ENCODE measurements around the gene DYNLT5.
A peak's percentile ranks its signal among the peaks of the same experiment; 100 is the strongest.
"Not testable (repeated sequence)": the region's sequence is repeated elsewhere in the genome, so short reads cannot be mapped to it uniquely, and the experiment has no call there.

Gene DYNLT5

DNA sequence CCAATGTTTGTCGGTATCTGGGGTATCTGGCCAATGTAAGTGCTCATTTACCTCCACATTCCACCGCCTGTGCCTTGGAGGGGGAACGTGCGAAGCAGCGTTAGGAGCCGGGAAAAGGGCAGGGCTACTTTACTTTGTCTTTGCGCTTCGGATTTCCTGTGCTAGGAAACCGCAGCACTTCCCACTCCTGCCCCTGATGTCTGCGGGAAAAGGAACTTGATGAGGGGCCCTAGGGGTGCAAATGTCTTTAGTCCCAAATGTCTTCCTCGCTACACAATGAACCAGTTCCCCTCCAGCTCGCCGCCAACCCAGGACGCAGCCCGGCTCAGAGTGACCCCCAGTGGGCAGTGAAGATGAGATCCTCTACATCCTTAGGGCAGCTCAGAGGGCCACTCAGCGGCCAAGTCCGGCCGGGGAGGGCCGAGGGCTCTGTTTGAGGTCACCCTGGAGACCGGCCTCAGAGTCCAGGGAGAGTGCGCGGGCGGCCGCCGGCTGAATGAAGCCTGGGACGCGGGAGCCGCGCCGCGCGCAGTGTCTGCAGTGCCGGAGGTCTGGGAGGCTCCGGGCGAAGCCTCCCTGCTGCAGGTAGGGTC, at the start of gene DYNLT5:
Gene DYNLT5 (plus strand): TSS at position 460 of the 593 bp plus-strand sequence. CDS start 2,200 bp downstream, outside the sequence.
- H3K36me3 ChIP-seq (ENCODE audit: insufficient read depth, low read length), result no peaks in the 10 kb centered on the region
- H3K4me1 ChIP-seq (ENCODE audit: insufficient read depth, low read length), result no peaks in the 10 kb centered on the region
- H3K9ac ChIP-seq (ENCODE audit: low read depth, low read length), result peak within 1 kb of the TSS; percentile 68; the same call in 1 of the 2 replicates
- no peaks in the 10 kb centered on the region for H3K9me3 ChIP-seq (ENCODE audit: control insufficient read depth, insufficient read depth, low read length)

DNA sequence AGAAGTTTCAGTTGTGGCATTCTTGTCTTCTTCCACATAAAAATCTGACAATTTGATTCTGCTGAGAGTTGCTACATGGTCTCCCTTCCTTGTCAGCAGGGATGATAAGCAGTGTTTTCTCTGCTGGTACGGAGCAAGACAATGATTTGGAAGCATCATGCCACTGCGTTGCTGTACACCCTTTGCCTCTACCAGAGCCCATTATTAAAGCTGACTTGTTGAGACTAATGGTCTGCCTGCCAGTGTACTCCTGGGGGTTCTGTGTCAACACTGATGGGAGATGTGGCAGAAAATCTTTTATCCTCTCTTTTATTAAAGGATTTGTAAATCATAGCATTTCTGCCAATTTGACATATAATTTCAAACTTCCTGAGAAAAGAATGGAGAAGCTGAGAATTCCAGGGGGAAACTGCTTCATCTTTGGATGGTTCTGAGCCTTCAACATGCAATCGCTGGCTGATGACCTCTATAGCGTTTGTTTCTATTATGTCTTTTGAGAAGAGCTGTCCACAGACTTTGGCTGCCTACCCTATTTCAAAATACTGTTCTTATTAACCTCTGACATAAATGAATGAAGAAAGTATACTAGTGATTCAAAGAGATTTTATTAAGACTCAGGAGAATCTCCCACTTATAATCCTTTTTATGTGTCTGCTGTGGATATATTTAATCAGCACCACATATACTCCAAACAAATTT, 47.9 kb upstream of the DYNLT5 start:
- Histone ChIP-seq H3K9ac (ENCODE audit: low read depth, low read length) (no peak overlapping the region), H3K9me3 (ENCODE audit: control insufficient read depth, insufficient read depth, low read length) (no peaks in the 10 kb centered on the region), H3K4me1 (ENCODE audit: insufficient read depth, low read length) (no peaks in the 10 kb centered on the region), H3K36me3 (ENCODE audit: insufficient read depth, low read length) (no peaks in the 10 kb centered on the region)

DNA sequence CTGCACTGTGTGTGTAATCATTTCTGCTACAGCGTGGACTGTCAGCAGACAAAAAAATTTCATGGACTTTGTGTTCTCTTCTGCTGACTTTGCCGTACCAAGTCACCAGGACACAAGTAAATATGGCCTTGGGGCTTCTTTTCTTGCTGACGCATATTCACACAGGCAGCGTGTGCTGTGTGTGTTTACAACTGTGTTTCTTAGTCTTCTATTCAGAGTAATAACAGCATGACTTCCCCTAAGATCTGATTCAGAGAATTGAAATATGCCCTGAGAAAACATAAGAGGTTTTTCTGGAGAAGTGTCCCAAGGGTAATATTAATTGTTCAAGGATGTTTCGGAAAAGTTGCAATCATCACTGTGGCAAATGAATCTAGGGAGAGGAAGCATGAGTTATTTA, 47.1 kb upstream of the DYNLT5 start:
- H3K9ac ChIP-seq (ENCODE audit: low read depth, low read length), result no peak overlapping the region
- no peaks in the 10 kb centered on the region for H3K4me1 ChIP-seq (ENCODE audit: insufficient read depth, low read length)
- H3K9me3 ChIP-seq (ENCODE audit: control insufficient read depth, insufficient read depth, low read length), result no peaks in the 10 kb centered on the region
- H3K36me3 ChIP-seq (ENCODE audit: insufficient read depth, low read length), result no peaks in the 10 kb centered on the region

DNA sequence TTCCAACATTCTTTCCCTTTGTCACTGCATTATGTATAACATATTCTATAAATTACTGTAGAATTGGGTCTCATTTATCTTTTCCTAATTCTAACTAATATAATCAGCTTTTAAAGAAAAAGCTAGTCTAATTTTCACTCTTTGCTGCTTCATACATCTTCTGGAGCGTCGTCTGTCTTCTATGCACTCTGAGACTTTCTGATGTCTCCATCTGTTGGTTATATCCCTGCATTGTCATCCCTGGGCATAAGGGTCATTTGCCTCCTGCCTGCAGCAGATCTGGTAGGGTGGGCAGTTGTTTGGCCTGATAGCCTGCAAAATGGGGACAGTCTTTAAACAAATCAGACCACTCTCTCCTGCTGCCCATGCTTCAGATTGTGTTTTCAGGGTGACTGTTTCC, 40.8 kb upstream of the DYNLT5 start:
- 0 out of 2 replicates have a peak, but pooled peaks cover 3% of the 10 kb centered on the region for H3K4me1 ChIP-seq (ENCODE audit: insufficient read depth, low read length)
- no peak overlapping the region for H3K9ac ChIP-seq (ENCODE audit: low read depth, low read length)
- H3K9me3 ChIP-seq (ENCODE audit: control insufficient read depth, insufficient read depth, low read length), result no peaks in the 10 kb centered on the region
- H3K36me3 ChIP-seq (ENCODE audit: insufficient read depth, low read length), result no peaks in the 10 kb centered on the region

DNA sequence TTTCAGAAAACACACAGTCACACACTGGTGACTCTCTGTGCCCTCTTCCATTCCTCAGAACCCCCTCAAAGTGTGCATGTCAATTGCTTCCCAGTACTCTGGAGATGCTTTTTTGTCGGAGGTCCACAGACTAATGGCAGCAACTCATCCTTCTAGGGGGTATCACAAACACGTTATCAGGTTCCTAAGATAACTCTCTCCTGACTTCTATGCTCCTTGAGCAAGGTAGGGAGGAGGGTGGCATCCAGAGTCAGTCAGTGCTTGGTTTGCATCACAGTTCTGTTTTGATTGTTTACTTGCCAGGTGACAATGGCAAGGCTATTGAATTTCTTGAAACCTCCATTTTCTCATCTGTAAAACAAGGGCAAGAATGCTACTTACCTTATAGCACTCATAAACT, 39.4 kb upstream of the DYNLT5 start:
- no peaks in the 10 kb centered on the region for H3K9me3 ChIP-seq (ENCODE audit: control insufficient read depth, insufficient read depth, low read length)

DNA sequence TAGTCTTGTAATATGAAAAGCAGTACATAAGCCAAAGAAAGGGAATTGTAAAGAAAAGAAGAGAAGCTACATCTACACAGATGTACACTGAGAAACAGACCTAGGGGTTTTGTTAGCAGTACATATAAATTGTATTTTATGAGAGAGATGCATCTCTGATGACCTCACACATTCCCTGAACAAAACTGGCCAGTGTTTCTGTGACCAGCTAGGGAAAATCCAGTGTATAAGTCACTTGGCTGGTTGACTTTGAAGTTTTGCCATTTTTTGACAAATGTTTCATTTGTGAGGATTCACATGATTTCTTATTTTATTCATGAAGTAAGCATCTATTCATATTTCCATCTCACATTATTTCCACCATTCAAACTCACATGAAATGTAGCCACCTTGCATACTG, 28.3 kb upstream of the DYNLT5 start:
- Histone ChIP-seq H3K36me3 (ENCODE audit: insufficient read depth, low read length) (no peaks in the 10 kb centered on the region), H3K9ac (ENCODE audit: low read depth, low read length) (no peak overlapping the region), H3K9me3 (ENCODE audit: control insufficient read depth, insufficient read depth, low read length) (no peaks in the 10 kb centered on the region), H3K4me1 (ENCODE audit: insufficient read depth, low read length) (no peaks in the 10 kb centered on the region)

More for the DNA sequence above, 39.4 kb upstream of the DYNLT5 start:
- no peak overlapping the region for H3K9ac ChIP-seq (ENCODE audit: low read depth, low read length)
- H3K4me1 ChIP-seq (ENCODE audit: insufficient read depth, low read length), result 0 out of 2 replicates have a peak, but pooled peaks cover 3% of the 10 kb centered on the region
- H3K36me3 ChIP-seq (ENCODE audit: insufficient read depth, low read length), result no peaks in the 10 kb centered on the region

DNA sequence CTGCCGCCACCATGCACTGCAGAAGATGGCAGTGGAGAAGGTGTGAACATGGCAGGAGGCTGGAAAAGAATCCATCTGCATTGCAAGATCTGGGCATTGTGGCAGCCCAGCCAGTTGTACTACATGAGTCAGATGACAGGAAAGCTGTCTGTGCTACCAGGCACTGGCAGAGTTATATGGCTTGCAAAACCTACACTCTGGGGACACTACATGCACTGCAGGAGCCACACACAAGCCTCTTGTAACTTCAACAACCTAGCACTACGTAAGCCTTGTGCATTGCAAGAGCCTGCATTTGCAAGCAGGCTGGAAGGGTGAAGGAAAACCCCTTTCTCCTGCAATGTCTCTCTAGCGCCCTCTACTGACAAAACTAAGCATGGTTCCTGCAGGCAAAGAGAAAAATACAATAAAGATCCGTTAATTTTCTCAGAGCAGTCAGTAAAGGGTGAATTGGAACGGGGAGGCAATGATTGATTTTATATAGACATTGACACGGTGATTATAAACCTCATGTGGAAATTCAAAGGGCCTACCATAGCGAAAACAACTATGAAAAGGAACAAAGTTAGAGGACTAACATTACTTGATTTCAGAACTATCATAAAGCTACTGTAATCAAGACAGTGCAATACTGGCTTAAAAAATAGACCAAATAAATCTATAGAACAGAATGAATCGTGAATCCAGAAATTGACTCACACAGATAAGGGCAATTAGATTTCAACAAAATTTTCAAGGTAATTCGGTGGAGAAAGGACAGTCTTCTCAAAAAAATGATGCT, 26.2 kb upstream of the DYNLT5 start:
- Histone ChIP-seq H3K9ac (ENCODE audit: low read depth, low read length) (no peak overlapping the region), H3K9me3 (ENCODE audit: control insufficient read depth, insufficient read depth, low read length) (no peaks in the 10 kb centered on the region), H3K36me3 (ENCODE audit: insufficient read depth, low read length) (no peaks in the 10 kb centered on the region), H3K4me1 (ENCODE audit: insufficient read depth, low read length) (no peaks in the 10 kb centered on the region)

- Histone ChIP-seq H3K36me3 (ENCODE audit: insufficient read depth, low read length) (no peaks in the 10 kb centered on the region), H3K9ac (ENCODE audit: low read depth, low read length) (no peak overlapping the region), H3K9me3 (ENCODE audit: control insufficient read depth, insufficient read depth, low read length) (no peaks in the 10 kb centered on the region), H3K4me1 (ENCODE audit: insufficient read depth, low read length) (no peaks in the 10 kb centered on the region)
Measured at GRCh38 chr1:66728021-66728420, 24.2 kb upstream of the DYNLT5 start.

- not testable (repeated sequence) for H3K9me3 ChIP-seq (ENCODE audit: control insufficient read depth, insufficient read depth, low read length); H3K4me1 ChIP-seq (ENCODE audit: insufficient read depth, low read length); H3K9ac ChIP-seq (ENCODE audit: low read depth, low read length); H3K36me3 ChIP-seq (ENCODE audit: insufficient read depth, low read length)
Measured at GRCh38 chr1:66728716-66729115, 23.5 kb upstream of the DYNLT5 start.

DNA sequence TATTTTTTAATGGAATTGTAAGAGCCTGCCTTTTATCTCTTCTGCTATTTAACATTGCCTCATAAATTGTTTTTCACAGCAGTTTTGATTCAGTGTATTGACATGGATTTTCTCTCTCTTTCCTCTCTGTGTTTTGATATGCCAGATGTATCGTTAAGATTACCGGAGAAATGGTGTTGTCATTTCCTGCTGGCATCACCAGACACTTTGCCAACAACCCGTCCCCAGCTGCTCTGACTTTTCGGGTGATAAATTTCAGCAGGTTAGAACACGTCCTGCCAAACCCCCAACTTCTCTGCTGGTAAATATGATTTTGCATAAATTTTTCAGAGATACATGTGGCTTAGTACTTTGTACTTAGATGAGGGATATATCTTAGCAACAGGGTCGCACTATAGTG, 23.1 kb upstream of the DYNLT5 start:
- Histone ChIP-seq H3K9me3 (ENCODE audit: control insufficient read depth, insufficient read depth, low read length) (no peaks in the 10 kb centered on the region), H3K36me3 (ENCODE audit: insufficient read depth, low read length) (no peaks in the 10 kb centered on the region), H3K9ac (ENCODE audit: low read depth, low read length) (no peak overlapping the region), H3K4me1 (ENCODE audit: insufficient read depth, low read length) (no peaks in the 10 kb centered on the region)

DNA sequence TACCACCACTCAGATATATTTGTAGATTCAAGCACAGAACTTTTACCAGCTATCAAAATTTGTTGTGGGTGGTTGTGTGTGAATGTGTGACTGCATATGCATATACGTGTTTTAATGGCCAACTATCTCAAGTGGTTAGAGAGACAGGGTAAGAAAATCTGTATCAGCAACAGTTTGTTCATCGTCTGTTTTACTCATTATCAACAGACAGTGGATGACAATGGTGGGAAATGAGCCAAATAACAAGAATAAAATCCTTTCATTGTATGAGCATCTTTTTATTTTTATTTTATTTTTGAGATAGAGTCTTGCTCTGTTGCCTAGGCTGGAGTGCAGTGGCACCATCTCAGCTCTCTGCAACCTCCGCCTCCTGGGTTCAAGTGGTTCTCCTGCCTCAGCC, 22.7 kb upstream of the DYNLT5 start:
- Histone ChIP-seq H3K9me3 (ENCODE audit: control insufficient read depth, insufficient read depth, low read length) (no peaks in the 10 kb centered on the region), H3K9ac (ENCODE audit: low read depth, low read length) (no peak overlapping the region), H3K4me1 (ENCODE audit: insufficient read depth, low read length) (no peaks in the 10 kb centered on the region), H3K36me3 (ENCODE audit: insufficient read depth, low read length) (no peaks in the 10 kb centered on the region)

DNA sequence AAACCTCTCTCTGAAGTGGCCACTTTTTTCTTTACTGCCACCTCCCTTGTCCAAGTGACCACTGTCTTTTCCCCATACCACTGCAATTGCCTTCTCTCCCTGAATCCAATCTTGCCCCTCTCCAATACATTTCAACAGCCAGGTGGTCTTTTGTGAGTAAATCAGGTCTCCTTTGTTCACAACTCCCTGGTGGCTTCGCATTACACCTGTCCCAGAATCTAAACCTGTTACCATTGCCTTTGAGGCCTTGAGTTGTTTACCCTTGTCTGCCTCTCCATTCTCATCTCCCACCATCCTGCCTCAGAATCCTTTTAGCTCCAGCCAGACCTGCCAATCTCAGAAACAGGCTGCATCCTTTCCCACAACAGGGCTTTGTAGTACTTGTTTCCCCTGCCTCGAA, 21.8 kb upstream of the DYNLT5 start:
- H3K4me1 ChIP-seq (ENCODE audit: insufficient read depth, low read length), result no peaks in the 10 kb centered on the region
- H3K9ac ChIP-seq (ENCODE audit: low read depth, low read length), result no peak overlapping the region

GRCh38 chr1:66731170-66731865, 20.9 kb upstream of the DYNLT5 start:
- no peak overlapping the region for H3K9ac ChIP-seq (ENCODE audit: low read depth, low read length)
- no peaks in the 10 kb centered on the region for H3K36me3 ChIP-seq (ENCODE audit: insufficient read depth, low read length)
- no peaks in the 10 kb centered on the region for H3K4me1 ChIP-seq (ENCODE audit: insufficient read depth, low read length)
- no peaks in the 10 kb centered on the region for H3K9me3 ChIP-seq (ENCODE audit: control insufficient read depth, insufficient read depth, low read length)

More for the DNA sequence above, 21.8 kb upstream of the DYNLT5 start:
- no peaks in the 10 kb centered on the region for H3K36me3 ChIP-seq (ENCODE audit: insufficient read depth, low read length)
- H3K9me3 ChIP-seq (ENCODE audit: control insufficient read depth, insufficient read depth, low read length), result no peaks in the 10 kb centered on the region

- Histone ChIP-seq H3K9me3 (ENCODE audit: control insufficient read depth, insufficient read depth, low read length) (no peaks in the 10 kb centered on the region), H3K36me3 (ENCODE audit: insufficient read depth, low read length) (no peaks in the 10 kb centered on the region), H3K9ac (ENCODE audit: low read depth, low read length) (no peak overlapping the region), H3K4me1 (ENCODE audit: insufficient read depth, low read length) (no peaks in the 10 kb centered on the region)
Measured at GRCh38 chr1:66732407-66733166, 19.7 kb upstream of the DYNLT5 start.
